Activated gamma-delta T cell treated with anti-CD3 and anti-CD28 coated beads, Interleukin-2, amount 50 U/mL, for 16 hours (primary cell): Measurements from ENCODE around the gene CHST11.

Experiments used
- DNase-seq: peaks from one replicate; pipeline ENCODE4 v3.0.0-alpha.2; 2020; ENCODE audit warnings: low read depth

Gene CHST11

GRCh38 chr12:104697186-104697585 is 240.4 kb downstream of the CHST11 start:
- no peak for DNase-seq

- DNase-seq, result no peak
These were observed 242.1 kb downstream of the CHST11 start for GRCh38 chr12:104698871-104699270.

GRCh38 chr12:104699489-104700190 is 242.9 kb downstream of the CHST11 start:
- no peak for DNase-seq

- no peak for DNase-seq
These were observed 243.6 kb downstream of the CHST11 start for GRCh38 chr12:104700324-104700723.

- DNase-seq, result no peak
These were observed 244.6 kb downstream of the CHST11 start for GRCh38 chr12:104701301-104701700.

- DNase-seq, result no peak
These were observed 245.0 kb downstream of the CHST11 start for GRCh38 chr12:104701756-104702155.

- DNase-seq, result no peak
These were observed 245.9 kb downstream of the CHST11 start for GRCh38 chr12:104702565-104703139.

GRCh38 chr12:104703372-104703771 is 246.6 kb downstream of the CHST11 start:
- no peak for DNase-seq

- no peak for DNase-seq
These were observed 247.6 kb downstream of the CHST11 start for GRCh38 chr12:104704224-104704779.

GRCh38 chr12:104707194-104707593 is 250.4 kb downstream of the CHST11 start:
- no peak for DNase-seq

- DNase-seq, result no peak
These were observed 251.2 kb downstream of the CHST11 start for GRCh38 chr12:104707794-104708558.

GRCh38 chr12:104708891-104709290 is 252.1 kb downstream of the CHST11 start:
- no peak for DNase-seq

GRCh38 chr12:104709692-104710435 is 253.1 kb downstream of the CHST11 start:
- no peak for DNase-seq

GRCh38 chr12:104710940-104711689 is 254.4 kb downstream of the CHST11 start:
- no peak for DNase-seq

GRCh38 chr12:104712477-104712876 is 255.7 kb downstream of the CHST11 start:
- no peak for DNase-seq

- DNase-seq, result no peak
These were observed 256.2 kb downstream of the CHST11 start for GRCh38 chr12:104712968-104713367.

- no peak for DNase-seq
These were observed 256.7 kb downstream of the CHST11 start for GRCh38 chr12:104713444-104713843.

- no peak for DNase-seq
These were observed 257.6 kb downstream of the CHST11 start for GRCh38 chr12:104714369-104714768.

- DNase-seq, result no peak
These were observed 259.4 kb downstream of the CHST11 start for GRCh38 chr12:104716172-104716571.

GRCh38 chr12:104718304-104718929 is 261.7 kb downstream of the CHST11 start:
- no peak for DNase-seq
